Activated naive CD8-positive, alpha-beta T cell treated with anti-CD3 and anti-CD28 coated beads, Interleukin-2, amount 50 U/mL, for 16 hours (primary cell): ENCODE results near the gene HMGN2.
"Not testable (repeated sequence)": the region's sequence is repeated elsewhere in the genome, so short reads cannot be mapped to it uniquely, and the experiment has no call there.

Experiments
- DNase-seq: peaks from one replicate; pipeline ENCODE4 v3.0.0-alpha.2; 2020; ENCODE audit warnings: low read depth, low spot score

Gene HMGN2

GRCh38 chr1:26477446-26478152 lies 5.4 kb downstream of the HMGN2 start:
- no peak for DNase-seq

- DNase-seq, result no peak
These were observed 5.9 kb downstream of the HMGN2 start for GRCh38 chr1:26478159-26478558.

DNA sequence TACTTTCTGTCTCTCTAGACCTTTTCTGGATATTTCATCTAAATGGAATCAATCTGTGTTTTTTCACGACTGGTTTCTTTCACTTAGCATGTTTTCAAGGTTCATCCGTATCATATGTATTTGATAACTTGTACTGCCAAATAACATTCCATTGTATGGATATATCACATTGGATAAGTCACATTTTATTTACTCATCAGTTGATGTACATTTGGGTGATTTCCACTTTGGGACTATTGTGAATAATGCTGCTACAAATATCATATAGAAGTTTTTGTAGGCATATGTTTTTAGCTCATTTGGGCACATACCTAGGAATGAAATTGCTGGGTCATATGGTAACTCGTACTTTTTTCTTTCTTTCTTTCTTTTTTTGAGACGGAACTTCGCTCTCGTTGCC lies 6.7 kb downstream of the HMGN2 start:
- DNase-seq, result no peak

GRCh38 chr1:26482921-26483320 lies 10.7 kb downstream of the HMGN2 start:
- no peak for DNase-seq

GRCh38 chr1:26483980-26484379 lies 11.7 kb downstream of the HMGN2 start:
- DNase-seq, result no peak

DNA sequence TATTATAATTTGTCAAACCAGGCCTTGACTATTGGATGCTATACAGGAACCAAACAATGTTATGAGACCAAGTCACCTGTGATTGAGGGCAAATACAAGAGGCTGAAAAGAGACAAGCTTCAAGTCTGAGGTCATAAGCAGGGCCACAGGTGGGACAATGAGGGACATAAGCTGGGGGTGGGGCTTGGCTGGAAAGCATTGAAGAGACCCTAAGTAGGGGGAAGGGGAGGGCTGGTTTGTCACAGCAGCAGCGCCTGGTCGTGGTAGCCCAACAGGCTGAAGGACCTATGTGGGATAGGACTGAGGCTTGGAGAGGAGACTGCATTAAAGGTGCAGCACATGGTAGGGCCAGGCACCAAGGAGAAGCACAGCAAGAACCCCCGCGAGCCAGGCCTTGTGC lies 17.9 kb downstream of the HMGN2 start:
- DNase-seq, result no peak

- no peak for DNase-seq
These were observed 21.0 kb downstream of the HMGN2 start for GRCh38 chr1:26493267-26493666.

DNA sequence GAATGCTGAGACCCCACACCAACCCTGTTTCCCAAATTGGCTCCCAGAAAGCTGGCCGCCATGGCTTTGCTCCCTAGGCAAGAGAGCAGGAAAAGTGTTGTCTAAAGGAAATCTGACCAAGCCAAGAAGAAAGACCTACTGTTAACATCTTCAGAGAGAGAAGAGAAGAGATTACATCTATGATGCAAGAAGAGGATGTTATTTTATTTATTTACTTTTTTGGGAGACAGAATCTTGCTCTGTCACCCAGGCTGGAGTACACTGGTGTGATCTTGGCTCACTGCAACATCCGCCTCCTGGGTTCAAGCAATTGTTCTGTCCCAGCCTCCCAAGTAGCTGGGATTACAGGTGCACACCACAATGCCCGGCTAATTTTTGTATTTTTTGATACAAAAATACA lies 21.7 kb downstream of the HMGN2 start:
- DNase-seq, result no peak

- DNase-seq, result no peak
These were observed 24.6 kb downstream of the HMGN2 start for GRCh38 chr1:26496861-26497260.

DNA sequence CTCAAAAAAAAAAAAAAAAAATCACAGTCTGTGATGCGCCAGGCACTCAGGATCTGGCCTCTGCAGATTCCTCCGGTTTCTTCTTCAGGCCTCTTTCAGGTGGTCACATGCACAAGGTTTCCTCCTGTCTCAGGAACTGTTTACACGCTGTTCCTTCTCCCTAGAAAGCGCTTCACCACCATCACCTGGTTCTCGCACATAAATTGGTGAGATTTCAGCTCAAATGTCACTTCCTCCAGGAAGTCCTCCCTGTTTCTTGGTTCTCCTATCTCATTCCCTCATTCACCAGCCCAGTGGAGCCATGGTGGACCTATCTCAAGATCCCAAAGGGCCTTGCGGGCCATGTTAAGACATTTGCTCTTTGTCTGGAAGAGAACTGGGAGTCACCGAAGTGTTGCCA lies 26.7 kb downstream of the HMGN2 start:
- no peak for DNase-seq

- peak; percentile 85 for DNase-seq
These were observed 28.4 kb downstream of the HMGN2 start for GRCh38 chr1:26500488-26501175.

DNA sequence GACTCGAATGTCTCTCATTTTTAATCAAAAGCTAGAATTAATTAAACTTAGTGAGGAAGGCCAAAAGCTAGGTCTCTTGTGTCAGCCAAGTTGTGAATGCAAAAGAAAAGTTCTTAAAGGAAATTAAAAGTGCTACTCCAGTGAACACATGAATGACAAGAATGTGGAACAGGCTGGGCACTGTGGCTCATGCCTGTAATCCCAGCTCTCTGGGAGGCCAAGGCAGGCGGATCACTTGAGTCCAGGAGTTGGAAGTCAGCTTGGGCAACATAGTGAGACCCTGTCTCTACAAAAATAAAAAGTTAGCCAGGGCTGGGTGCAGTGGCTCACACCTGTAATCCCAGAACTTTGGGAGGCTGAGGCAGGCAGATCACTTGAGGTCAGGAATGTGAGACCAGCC lies 38.5 kb downstream of the HMGN2 start:
- DNase-seq, result not testable (repeated sequence)

DNA sequence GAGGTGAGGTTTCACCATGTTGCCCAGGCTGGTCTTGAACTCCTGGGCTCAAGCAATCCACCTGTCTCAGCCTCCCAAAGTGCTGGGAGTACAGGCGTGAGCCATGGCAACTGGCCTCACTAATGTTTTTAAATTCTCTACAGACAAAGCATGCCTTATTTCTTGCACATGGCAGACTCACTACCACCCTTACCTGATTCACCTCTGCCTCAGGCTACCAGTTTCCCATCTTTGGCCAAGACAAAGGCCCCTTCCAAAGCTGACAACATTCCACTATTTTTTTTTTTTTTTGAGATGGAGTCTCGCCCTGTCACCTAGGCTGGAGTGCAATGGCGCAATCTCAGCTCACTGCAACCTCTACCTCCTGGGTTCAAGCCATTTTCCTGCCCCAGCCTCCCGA lies 43.6 kb downstream of the HMGN2 start:
- DNase-seq, result not testable (repeated sequence)

DNA sequence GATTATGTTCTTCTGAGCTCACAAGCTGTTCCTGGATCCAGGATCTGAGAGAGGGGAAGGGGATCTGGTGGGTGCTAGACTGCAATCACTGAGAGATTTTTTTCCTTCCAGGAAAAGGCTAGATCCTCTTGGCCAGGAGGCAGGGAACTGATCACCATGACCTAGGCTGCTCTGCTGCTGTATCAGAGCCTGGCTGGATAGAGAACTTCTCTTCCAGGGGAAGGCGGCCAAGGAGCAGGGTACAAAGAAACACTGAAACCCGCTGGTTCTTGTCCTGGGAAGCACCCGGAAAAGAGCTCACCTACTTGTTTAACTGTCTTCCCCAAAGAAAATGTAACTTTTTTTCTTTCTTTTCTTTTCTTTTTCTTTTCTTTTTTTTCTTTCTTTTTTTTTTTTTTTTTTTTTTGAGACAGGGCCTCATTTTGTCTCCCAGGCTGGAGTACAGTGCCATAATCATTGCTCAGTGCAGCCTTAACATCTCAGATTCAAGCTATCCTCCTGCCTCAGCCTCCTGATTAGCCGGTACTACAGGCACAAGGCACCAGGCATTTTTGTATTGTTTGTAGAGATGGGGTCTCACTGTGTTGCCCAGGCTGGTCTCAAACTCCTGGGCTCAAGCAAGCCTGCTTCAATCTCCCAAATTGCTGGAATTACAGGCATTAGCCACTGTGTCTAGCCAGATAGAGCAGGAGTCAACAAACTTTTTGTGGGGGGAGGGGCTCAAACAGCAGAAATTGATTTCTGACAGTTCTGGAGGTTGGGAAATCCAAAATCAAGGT lies 44.9 kb downstream of the HMGN2 start:
- DNase-seq, result no peak

- no peak for DNase-seq
These were observed 45.5 kb downstream of the HMGN2 start for GRCh38 chr1:26517766-26518049.

- no peak for DNase-seq
These were observed 46.1 kb downstream of the HMGN2 start for GRCh38 chr1:26518355-26518754.

- no peak for DNase-seq
These were observed 48.1 kb downstream of the HMGN2 start for GRCh38 chr1:26520339-26520738.

- DNase-seq, result no peak
These were observed 49.4 kb downstream of the HMGN2 start for GRCh38 chr1:26521669-26522030.

DNA sequence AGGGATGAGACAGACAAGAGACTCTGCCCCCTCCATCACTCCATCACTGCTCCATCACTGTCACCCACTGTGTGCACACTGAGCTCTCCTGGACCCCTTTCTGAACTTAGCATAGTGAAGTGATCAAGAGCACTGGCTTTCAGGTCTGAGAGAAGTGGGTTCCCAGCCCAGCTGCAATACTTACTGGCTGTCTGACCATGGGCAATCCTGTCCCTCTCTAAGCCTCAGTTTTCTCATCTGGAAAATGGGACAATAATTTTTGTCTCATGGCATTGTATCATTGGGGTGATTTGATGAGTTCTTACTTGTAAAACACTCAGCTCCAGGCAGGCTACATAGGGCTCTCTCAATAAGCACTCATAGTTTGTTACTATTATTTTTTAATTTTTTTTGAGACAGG lies 49.8 kb downstream of the HMGN2 start:
- no peak for DNase-seq

DNA sequence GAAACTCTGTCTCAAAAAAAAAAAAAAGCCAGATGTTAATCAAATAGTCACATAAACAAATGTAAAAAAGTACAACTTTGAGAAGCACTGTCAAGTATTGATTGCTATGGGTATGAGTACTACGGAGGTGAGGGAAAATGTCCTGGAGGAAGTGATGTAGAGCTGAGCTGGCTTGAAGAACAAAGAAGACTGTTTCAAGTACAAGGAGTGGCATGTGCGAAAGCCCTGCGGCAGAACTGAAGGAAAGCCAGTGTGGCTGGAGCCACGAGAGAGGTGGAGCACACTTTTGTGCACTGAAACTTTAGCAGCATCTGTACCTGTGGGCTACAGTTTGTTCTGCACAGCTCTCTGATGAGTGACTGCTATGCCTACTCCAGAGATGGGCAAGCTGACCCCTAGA lies 51.9 kb downstream of the HMGN2 start:
- DNase-seq, result no peak
